H1 (cell line): ENCODE data around the gene SPARC. TPM values are rescaled to one million over a fixed set of nuclear protein-coding genes. Genes with fewer than 3 reads are reported as not detected.

ENCODE experiments used
- SAP30 ChIP-seq: fragments of 300-600 bp; sonication (generic); IDR thresholded peaks from 2 replicates; pipeline ENCODE4 v1.7.1; 2012; ENCODE audit warnings: low read length, moderate library complexity, mild to moderate bottlenecking, inconsistent platforms; ENCODE audit not compliant: insufficient read depth, insufficient replicate concordance
- polyA plus RNA-seq, 7 experiments: library from polyadenylated mRNA; depleted of rRNA in 3 of 7; stranded (reverse) in 5 of 7; unstranded in 2 of 7; fragments of >200 nt in 5 of 7; fragments of 200-250 nt in 2 of 7; gene quantifications; 1 replicate in 5 of 7; 2 replicates in 1 of 7; 4 replicates in 1 of 7; pipeline versions ENCODE4 v1.2.1 to v1.2.3, GENCODE V29; 2011 to 2013; ENCODE audit warnings: missing spikeins in 2 of 7, mixed read lengths in 2 of 7
- total RNA-seq: library from RNA; stranded (reverse); fragmentation: NEBNext Ultra II Directional; extraction: Animal tissue kit (Norgen Biotek cat#: 25700); gene quantifications from 2 replicates; pipeline ENCODE4 v1.2.1, GENCODE V29; 2021
- TF ChIP-seq, protein P1 (sequence below): IDR thresholded peaks from 2 replicates; pipeline ENCODE4 v1.6.1; 2011; ENCODE audit warnings: low read depth, mild to moderate bottlenecking, low read length; ENCODE audit not compliant: insufficient read depth
- TF ChIP-seq, protein P2 (sequence below): IDR thresholded peaks from 2 replicates; pipeline ENCODE4 v1.6.1; 2012; ENCODE audit warnings: inconsistent platforms

SPARC gene
- total and polyA plus RNA-seq, 2 of the 8 experiments (the other 6 are each of a cell fraction or from before 2014, with no cell fraction given) = 375 to 438 TPM

DNA sequence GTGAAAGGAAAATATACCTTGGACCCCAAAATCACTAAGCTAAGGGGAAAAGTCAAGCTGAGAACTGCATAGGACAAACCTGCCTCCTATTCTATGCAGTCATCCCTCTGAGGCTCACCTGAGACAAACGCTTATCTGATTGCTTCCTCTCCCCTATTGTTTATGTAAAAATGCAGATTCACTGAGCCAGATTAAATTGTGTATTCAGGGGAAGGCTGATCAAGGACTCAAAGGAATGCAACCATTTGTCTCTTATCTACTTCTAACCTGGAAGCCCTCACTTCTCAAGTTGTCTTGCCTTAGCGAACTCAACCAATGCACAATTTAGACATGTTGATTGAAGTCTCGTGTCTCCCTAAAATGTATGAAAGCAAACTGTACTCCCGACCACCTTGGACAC is 13.3 kb downstream of the SPARC start (continued):
- TF ChIP-seq, protein P1, sequence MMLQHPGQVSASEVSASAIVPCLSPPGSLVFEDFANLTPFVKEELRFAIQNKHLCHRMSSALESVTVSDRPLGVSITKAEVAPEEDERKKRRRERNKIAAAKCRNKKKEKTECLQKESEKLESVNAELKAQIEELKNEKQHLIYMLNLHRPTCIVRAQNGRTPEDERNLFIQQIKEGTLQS = no peak
- TF ChIP-seq SAP30 = no peak
- TF ChIP-seq, protein P2, sequence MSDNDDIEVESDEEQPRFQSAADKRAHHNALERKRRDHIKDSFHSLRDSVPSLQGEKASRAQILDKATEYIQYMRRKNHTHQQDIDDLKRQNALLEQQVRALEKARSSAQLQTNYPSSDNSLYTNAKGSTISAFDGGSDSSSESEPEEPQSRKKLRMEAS = no peak
